BJ (cell line): ENCODE data around the gene TRPM2. TPM values are rescaled to one million over a fixed set of nuclear protein-coding genes. Genes with fewer than 3 reads are reported as not detected.
"Not testable (repeated sequence)": the region's sequence is repeated elsewhere in the genome, so short reads cannot be mapped to it uniquely, and the experiment has no call there.

Source experiments
- CTCF ChIA-PET: fragments of 350-600 bp; formaldehyde crosslinking; extraction: SDS; loops from one replicate; lab custom pipeline; 2021; ENCODE audit warnings: antibody characterized with exemption, inconsistent platforms; lab: Yijun Ruan, JAX
- POLR2A ChIA-PET: fragments of 300-600 bp; sonication (Branson Sonifier 250); formaldehyde crosslinking; extraction: SDS; loops from one replicate; lab custom pipeline; 2021; ENCODE audit warnings: antibody characterized with exemption; lab: Charles Lee
- DNase-seq: peaks from one replicate; pipeline ENCODE4 v3.0.0-alpha.2; 2011; ENCODE audit warnings: low read depth
- H3K27me3 ChIP-seq: 2 replicates; pipeline ENCODE4 v1.6.0; 2011; ENCODE audit warnings: low read length; ENCODE audit not compliant: control insufficient read depth, insufficient read depth
- H3K36me3 ChIP-seq: 2 replicates; pipeline ENCODE4 v1.5.1; 2011; ENCODE audit warnings: low read length; ENCODE audit not compliant: control insufficient read depth, insufficient read depth
- H3K4me3 ChIP-seq: 2 replicates; pipeline ENCODE4 v1.5.1; 2011; ENCODE audit warnings: low read depth, mild to moderate bottlenecking, control low read depth, low read length
- CTCF ChIP-seq: IDR thresholded peaks from 2 replicates; pipeline ENCODE4 v1.5.1; 2011; ENCODE audit warnings: low read depth, mild to moderate bottlenecking, control low read depth, inconsistent platforms, low read length, moderate library complexity; ENCODE audit not compliant: insufficient read depth
- polyA plus RNA-seq: library from polyadenylated mRNA; depleted of rRNA; stranded (reverse); fragments of >200 nt; gene quantifications from 2 replicates; pipeline ENCODE4 v1.2.3, GENCODE V29; 2011

TRPM2 gene
- polyA plus RNA-seq, 1 experiment = not detected

GRCh38 chr21:44400791-44401385 is 47.5 kb downstream of the TRPM2 start:
- ChIA-PET CTCF (no interaction called here), POLR2A (no interaction called here)
- no peak overlapping the region for H3K4me3 ChIP-seq
- TF ChIP-seq CTCF = no peak
- H3K27me3 ChIP-seq = no peaks in the 10 kb centered on the region
- H3K36me3 ChIP-seq = no peaks in the 10 kb centered on the region
- DNase-seq = no peak

GRCh38 chr21:44401386-44402160 is 48.2 kb downstream of the TRPM2 start:
- H3K36me3 ChIP-seq = no peaks in the 10 kb centered on the region
- no peak for DNase-seq
- CTCF ChIA-PET = no interaction called here
- POLR2A ChIA-PET = no interaction called here
- TF ChIP-seq CTCF = no peak
- H3K27me3 ChIP-seq = no peaks in the 10 kb centered on the region
- no peak overlapping the region for H3K4me3 ChIP-seq

- TF ChIP-seq CTCF = no peak
- ChIA-PET CTCF (no interaction called here), POLR2A (no interaction called here)
- Histone ChIP-seq H3K27me3 (no peaks in the 10 kb centered on the region), H3K36me3 (no peaks in the 10 kb centered on the region), H3K4me3 (no peak overlapping the region)
- DNase-seq = no peak
Measured at GRCh38 chr21:44402323-44403105, 49.1 kb downstream of the TRPM2 start.

- no peak for DNase-seq
- ChIA-PET POLR2A (no interaction called here), CTCF (no interaction called here)
- TF ChIP-seq CTCF = no peak
- Histone ChIP-seq H3K36me3 (no peaks in the 10 kb centered on the region), H3K4me3 (no peak overlapping the region), H3K27me3 (no peaks in the 10 kb centered on the region)
Measured at GRCh38 chr21:44403106-44404020, 49.9 kb downstream of the TRPM2 start.

- H3K36me3 ChIP-seq, DNase-seq, H3K4me3 ChIP-seq, POLR2A ChIA-PET, H3K27me3 ChIP-seq, CTCF ChIA-PET: not testable (repeated sequence)
Measured at GRCh38 chr21:44404482-44404881, 51.1 kb downstream of the TRPM2 start.
